Fibroblast of lung (primary cell): ENCODE data around the gene DOCK3.

Source experiments
- EZH2 ChIP-seq: IDR thresholded peaks from 2 replicates; pipeline ENCODE4 v1.5.1; 2012; ENCODE audit warnings: low read length, control low read depth, mild to moderate bottlenecking; ENCODE audit errors: missing control alignments
- TF ChIP-seq, protein P1 (sequence below), 2 donors: IDR thresholded peaks in 1 of 2; conservative IDR thresholded peaks in 1 of 2; 1 replicate in 1 of 2; 2 replicates in 1 of 2; pipeline ENCODE4 v1.5.1; 2011 to 2012; ENCODE audit warnings: low read length in 2 of 2, control low read depth in 1 of 2, inconsistent platforms in 1 of 2, low read depth in 1 of 2, mild to moderate bottlenecking in 1 of 2

DNA sequence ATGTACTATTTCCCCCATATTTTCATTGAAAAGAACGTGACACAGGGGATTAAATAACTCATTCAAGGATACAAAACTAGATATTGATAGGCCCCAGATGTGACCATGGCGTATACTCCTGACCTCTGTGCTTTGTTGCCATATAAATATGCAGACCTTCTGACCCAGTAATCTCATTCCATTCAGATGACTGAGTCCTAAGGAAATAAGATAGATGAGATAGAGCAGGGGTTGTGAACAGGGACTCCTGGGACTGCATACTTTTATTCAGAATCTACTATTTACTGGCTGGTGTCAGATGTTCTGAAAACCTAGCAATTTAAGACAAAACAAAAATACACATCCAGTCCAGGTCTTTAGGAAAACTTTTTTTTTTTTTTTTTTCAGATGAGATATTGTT, 571.1 kb downstream of the DOCK3 start:
- TF ChIP-seq EZH2, result no peak
- TF ChIP-seq, protein P1, sequence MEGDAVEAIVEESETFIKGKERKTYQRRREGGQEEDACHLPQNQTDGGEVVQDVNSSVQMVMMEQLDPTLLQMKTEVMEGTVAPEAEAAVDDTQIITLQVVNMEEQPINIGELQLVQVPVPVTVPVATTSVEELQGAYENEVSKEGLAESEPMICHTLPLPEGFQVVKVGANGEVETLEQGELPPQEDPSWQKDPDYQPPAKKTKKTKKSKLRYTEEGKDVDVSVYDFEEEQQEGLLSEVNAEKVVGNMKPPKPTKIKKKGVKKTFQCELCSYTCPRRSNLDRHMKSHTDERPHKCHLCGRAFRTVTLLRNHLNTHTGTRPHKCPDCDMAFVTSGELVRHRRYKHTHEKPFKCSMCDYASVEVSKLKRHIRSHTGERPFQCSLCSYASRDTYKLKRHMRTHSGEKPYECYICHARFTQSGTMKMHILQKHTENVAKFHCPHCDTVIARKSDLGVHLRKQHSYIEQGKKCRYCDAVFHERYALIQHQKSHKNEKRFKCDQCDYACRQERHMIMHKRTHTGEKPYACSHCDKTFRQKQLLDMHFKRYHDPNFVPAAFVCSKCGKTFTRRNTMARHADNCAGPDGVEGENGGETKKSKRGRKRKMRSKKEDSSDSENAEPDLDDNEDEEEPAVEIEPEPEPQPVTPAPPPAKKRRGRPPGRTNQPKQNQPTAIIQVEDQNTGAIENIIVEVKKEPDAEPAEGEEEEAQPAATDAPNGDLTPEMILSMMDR (conservative IDR thresholded peaks at IDR 0.05 in 1 of 2, IDR thresholded peaks at IDR 0.05 in 1 of 2; ENCODE audit: low read depth in 1 of 2, low read length in 2 of 2), result no peak
